WERI-Rb-1 (cell line): ENCODE measurements around the gene CD59.
A peak's percentile ranks its signal among the peaks of the same experiment; 100 is the strongest.

Experiments
- DNase-seq: peaks from one replicate; pipeline ENCODE4 v3.0.0-alpha.2; 2020
- H3K27ac ChIP-seq: fragments of 250-450 bp; sonication (Bioruptor Pico); 2 replicates; pipeline ENCODE4 v1.5.1; 2020; ENCODE audit warnings: mild to moderate bottlenecking, moderate library complexity
- H3K27me3 ChIP-seq: fragments of 250-450 bp; sonication (Bioruptor Pico); 2 replicates; pipeline ENCODE4 v1.5.1; 2021; ENCODE audit warnings: mild to moderate bottlenecking, low read depth, moderate library complexity; ENCODE audit not compliant: insufficient read depth, severe bottlenecking
- H3K36me3 ChIP-seq: fragments of 250-450 bp; sonication (Bioruptor Pico); 2 replicates; pipeline ENCODE4 v1.5.1; 2020; ENCODE audit warnings: mild to moderate bottlenecking, moderate library complexity
- H3K4me3 ChIP-seq: 2 replicates; pipeline ENCODE4 v1.5.1; 2011; ENCODE audit warnings: low read depth, mild to moderate bottlenecking, control low read depth, low read length
- H3K9me3 ChIP-seq: fragments of 250-450 bp; sonication (Bioruptor Pico); 2 replicates; pipeline ENCODE4 v1.5.1; 2021; ENCODE audit warnings: mild to moderate bottlenecking, moderate library complexity; ENCODE audit not compliant: severe bottlenecking
- TF ChIP-seq, protein P1 (sequence below): IDR thresholded peaks from 2 replicates; pipeline ENCODE4 v1.5.1; 2011; ENCODE audit warnings: low read depth, mild to moderate bottlenecking, control low read depth, inconsistent platforms, low read length

CD59 gene

DNA sequence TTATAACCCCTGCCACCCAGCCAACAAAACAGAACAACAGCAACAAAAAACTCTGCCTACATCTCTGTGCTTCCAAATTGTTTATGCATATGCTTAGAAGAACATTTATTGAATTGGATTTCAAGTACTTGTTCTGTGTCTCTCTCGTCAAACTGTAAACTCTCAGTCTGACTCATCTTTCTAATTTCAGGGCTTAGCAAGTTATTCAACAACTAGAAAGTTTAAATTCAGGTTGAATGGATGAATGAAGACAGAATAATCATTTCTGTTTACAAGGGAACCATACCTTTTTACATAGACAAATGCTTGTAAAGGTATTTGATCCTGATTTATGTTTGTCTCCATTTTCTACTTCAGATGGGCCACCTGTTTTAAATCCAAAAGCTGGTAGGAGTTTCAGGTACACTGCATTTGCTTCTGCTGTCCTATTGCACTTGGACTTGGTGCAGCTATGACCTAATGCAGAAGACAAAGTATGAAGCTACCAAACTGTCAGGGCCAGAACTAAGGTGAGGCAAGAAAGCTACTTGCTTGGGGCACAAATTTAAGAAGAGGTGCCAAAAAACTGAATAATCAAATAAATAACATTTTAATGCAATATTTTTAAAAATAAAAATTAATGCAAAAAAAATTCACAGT lies 39.7 kb upstream of the CD59 start:
- H3K36me3 ChIP-seq, result no peaks in the 10 kb centered on the region
- TF ChIP-seq, protein P1, sequence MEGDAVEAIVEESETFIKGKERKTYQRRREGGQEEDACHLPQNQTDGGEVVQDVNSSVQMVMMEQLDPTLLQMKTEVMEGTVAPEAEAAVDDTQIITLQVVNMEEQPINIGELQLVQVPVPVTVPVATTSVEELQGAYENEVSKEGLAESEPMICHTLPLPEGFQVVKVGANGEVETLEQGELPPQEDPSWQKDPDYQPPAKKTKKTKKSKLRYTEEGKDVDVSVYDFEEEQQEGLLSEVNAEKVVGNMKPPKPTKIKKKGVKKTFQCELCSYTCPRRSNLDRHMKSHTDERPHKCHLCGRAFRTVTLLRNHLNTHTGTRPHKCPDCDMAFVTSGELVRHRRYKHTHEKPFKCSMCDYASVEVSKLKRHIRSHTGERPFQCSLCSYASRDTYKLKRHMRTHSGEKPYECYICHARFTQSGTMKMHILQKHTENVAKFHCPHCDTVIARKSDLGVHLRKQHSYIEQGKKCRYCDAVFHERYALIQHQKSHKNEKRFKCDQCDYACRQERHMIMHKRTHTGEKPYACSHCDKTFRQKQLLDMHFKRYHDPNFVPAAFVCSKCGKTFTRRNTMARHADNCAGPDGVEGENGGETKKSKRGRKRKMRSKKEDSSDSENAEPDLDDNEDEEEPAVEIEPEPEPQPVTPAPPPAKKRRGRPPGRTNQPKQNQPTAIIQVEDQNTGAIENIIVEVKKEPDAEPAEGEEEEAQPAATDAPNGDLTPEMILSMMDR, result no peak
- H3K27ac ChIP-seq, result no peak overlapping the region
- no peak overlapping the region for H3K4me3 ChIP-seq
- no peaks in the 10 kb centered on the region for H3K27me3 ChIP-seq
- H3K9me3 ChIP-seq, result no peaks in the 10 kb centered on the region
- DNase-seq, result no peak

DNA sequence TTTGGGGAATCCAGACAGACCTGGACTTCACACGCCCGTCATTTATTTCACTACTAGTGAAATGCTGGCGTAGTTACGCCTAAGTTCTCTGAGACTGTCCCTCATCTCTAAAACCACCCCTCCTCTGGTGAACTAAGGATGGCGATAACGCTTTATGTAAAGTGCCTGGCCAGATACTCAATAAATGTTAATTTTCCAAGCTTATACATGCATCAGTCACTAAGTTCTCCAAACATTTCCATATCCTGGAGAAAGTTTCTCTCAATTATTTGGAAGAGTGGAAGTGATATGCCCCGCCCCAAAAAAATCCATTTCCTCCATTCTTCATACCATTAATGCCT lies 39.2 kb upstream of the CD59 start:
- no peak for DNase-seq
- H3K4me3 ChIP-seq, result peak overlapping the region; percentile 80

DNA sequence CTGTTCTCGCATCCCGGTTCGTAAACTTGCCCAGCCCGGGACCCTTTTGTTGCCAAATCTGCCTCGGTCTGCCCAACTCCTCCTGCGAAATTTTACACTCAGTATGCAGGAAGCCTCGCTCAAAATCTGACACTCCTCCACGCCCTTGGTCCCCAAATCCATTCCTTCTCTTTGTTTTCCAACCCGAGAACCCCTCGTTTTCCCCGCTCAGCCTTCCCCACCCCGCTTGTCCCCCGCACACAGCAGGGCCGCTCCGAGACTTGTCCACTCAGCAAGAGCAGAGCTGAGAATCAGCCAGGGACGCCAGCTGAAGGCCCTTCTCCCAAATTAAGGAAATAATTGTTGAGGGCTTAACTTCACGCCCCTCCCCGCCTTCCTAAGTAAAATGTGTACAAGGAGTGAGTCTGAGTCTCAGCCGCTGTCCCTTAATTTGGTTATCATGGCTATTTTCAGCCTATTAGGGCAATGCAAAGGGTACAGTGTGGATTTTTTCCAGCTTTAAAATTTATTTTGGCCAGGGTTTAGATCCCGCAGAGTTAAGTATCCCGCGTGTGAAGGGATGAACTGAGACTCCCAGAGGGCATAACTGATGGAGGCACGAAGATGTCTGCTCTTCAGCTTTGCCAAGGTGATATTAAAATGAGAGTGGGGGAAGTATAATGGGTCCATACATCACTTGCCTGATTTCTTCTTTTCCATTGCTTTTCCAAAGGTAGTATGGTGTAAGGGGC lies 38.7 kb upstream of the CD59 start:
- H3K4me3 ChIP-seq, result peak overlapping the region; percentile 80
- no peaks in the 10 kb centered on the region for H3K27me3 ChIP-seq
- H3K36me3 ChIP-seq, result peaks cover 6% of the 10 kb centered on the region; the same call in 1 of the 2 replicates
- H3K27ac ChIP-seq, result peak overlapping the region; percentile 57
- TF ChIP-seq, protein P1, result no peak
- DNase-seq, result no peak
- no peaks in the 10 kb centered on the region for H3K9me3 ChIP-seq

More for the DNA sequence above, 39.2 kb upstream of the CD59 start:
- TF ChIP-seq, protein P1, result no peak
- H3K27me3 ChIP-seq, result no peaks in the 10 kb centered on the region
- H3K9me3 ChIP-seq, result no peaks in the 10 kb centered on the region
- peaks cover under 1% of the 10 kb centered on the region; the same call in 1 of the 2 replicates for H3K36me3 ChIP-seq
- H3K27ac ChIP-seq, result no peak overlapping the region

DNA sequence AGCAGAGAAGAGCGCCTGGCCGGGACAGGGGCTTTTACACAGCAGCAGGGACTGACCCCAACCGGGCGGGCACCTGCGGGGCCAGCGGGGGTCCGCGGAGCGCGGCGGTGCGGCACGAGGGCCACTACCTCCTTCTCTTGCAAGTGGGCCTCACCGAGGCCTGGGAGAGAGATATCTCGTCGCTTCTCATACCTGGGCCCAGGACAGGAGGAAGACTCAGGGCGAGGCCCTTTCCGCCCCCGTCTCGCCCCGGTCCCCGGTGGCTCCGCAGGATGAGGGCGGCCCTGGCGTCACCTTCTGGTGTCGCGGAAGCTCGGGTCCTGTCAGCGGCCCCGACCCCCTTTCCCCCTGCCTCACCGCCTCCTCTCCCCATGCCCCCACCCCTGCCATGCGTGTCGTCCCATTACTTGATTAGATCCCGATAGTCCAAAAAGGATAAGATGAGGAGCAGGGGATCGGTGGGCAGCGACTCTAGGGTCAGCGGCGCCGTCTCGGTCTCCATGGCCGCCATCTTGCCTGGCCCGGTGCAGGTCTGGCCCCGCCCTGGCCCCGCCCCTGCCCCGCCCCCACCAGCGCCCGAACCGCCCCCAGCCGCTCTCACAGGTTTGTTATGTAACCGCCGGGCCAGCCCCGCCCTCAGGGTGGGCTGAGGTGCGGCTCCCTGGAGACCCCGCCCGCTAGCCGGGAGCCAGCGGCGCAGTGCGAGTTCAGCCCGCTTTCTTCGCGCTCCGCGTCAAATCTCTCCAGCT lies 37.9 kb upstream of the CD59 start, which contains the start of gene FBXO3:
Gene FBXO3, minus strand, starts transcription at position 534 of the 749 bp plus-strand sequence. Its CDS starts 23 bp downstream, at position 511.
- Histone ChIP-seq H3K4me3 (peak within 1 kb of the TSS; percentile 80), H3K9me3 (no peaks in the 10 kb centered on the region), H3K36me3 (peaks cover 9% of the 10 kb centered on the region), H3K27me3 (no peaks in the 10 kb centered on the region), H3K27ac (peak within 1 kb of the TSS; percentile 63)
- TF ChIP-seq, protein P1, result no peak
- peak; percentile 91 for DNase-seq

DNA sequence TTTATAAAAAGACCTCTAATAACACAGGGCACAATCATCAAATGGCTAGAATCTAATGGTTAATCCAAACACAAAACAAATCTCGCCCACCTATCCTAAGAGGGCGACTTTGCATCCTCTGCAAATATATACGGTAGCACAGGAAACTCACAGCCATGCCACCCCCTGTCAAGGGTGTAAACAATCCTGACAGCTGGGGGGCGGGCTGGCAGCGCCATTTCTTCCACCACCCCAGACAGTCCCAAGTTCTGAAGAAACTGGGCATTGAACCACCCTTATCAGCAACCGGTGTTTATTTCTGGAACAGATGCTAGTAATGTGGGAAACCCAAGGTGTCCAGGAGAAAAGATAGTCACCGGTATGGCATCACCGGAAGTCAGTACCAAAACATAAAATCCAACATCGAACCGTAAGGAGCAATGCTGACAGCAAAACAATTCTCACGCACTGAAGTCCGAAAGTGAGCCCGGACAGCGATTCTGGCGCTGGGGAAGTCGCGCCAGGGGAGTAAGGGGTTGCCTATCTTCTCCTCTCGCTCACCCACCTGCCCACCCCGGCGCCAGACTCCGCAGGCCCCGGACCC lies 37.3 kb upstream of the CD59 start:
- no peaks in the 10 kb centered on the region for H3K9me3 ChIP-seq
- H3K27me3 ChIP-seq, result no peaks in the 10 kb centered on the region
- peaks cover 12% of the 10 kb centered on the region for H3K36me3 ChIP-seq
- H3K4me3 ChIP-seq, result peak overlapping the region; percentile 80
- H3K27ac ChIP-seq, result no peak overlapping the region
- TF ChIP-seq, protein P1, result no peak
- DNase-seq, result no peak
